ENCODE data around the gene IL1B. TPM values are rescaled to one million over a fixed set of nuclear protein-coding genes. Genes with fewer than 3 reads are reported as not detected.

The IL1B gene
- total RNA-seq, 1 donor = 2.4 TPM

- TF ChIP-seq, protein P1, sequence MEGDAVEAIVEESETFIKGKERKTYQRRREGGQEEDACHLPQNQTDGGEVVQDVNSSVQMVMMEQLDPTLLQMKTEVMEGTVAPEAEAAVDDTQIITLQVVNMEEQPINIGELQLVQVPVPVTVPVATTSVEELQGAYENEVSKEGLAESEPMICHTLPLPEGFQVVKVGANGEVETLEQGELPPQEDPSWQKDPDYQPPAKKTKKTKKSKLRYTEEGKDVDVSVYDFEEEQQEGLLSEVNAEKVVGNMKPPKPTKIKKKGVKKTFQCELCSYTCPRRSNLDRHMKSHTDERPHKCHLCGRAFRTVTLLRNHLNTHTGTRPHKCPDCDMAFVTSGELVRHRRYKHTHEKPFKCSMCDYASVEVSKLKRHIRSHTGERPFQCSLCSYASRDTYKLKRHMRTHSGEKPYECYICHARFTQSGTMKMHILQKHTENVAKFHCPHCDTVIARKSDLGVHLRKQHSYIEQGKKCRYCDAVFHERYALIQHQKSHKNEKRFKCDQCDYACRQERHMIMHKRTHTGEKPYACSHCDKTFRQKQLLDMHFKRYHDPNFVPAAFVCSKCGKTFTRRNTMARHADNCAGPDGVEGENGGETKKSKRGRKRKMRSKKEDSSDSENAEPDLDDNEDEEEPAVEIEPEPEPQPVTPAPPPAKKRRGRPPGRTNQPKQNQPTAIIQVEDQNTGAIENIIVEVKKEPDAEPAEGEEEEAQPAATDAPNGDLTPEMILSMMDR (IDR thresholded peaks at IDR 0.05; ENCODE audit: insufficient read depth, low read length) = no peak
- no peak overlapping the region for H3K4me3 ChIP-seq (ENCODE audit: low read depth, low read length)
- no peak for DNase-seq (ENCODE audit: low read depth)
Observed at GRCh38 chr2:112818094-112818902, 18.3 kb downstream of the IL1B start.

DNA sequence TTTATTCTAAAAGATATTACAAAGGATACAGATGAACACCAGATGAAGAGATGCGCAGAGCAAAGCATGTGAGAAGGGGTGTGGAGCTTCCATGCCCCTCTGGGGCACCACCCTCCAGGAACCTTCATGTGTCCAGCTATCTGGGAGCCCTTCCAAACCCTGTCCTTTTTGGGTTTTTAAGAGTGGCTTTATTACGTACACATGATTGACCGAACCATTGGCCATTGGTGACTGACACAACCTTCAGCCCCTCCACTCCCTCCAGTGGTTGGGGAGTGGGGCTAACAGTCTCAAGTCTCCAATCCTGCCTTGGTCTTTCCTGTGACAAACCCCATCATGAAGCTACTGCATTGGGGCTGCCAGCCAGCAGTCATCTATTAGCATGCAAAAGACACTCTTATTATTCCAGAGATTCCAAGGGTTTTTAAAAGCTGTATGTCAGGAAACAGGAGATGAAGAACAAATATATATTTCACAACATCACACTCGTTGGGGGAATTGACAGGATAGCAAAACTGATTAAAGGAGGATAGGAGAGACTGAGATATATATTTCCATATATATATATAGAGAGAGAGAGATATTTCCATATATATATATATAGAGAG is 19.4 kb downstream of the IL1B start:
- TF ChIP-seq, protein P1 (IDR thresholded peaks at IDR 0.05; ENCODE audit: insufficient read depth, low read length) = no peak
- no peak overlapping the region for H3K4me3 ChIP-seq (ENCODE audit: low read depth, low read length)
- no peak for DNase-seq (ENCODE audit: low read depth)

DNA sequence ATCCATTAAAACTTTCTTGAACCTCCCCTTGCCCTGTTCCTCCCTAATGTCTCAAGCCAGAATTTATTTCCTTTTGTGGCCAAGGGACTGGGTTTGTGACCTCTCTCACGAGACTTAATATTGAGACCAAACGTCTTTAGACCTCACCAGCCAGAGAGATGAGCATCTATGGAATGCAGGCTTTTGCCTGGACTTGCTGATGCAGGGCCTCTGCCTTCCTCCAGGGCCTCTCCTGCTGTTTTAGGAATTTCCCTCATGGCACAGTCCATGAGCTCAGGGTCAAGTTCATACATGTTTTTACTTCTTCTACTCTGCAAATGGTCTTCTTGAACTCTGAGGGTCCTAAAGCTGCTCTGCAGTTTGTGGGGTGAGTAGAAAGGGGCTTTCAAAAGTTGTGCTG is 22.3 kb downstream of the IL1B start:
- no peak overlapping the region for H3K4me3 ChIP-seq (ENCODE audit: low read depth, low read length)
- TF ChIP-seq, protein P1 (IDR thresholded peaks at IDR 0.05; ENCODE audit: insufficient read depth, low read length) = peak; percentile 40
- peak; percentile 52 for DNase-seq (ENCODE audit: low read depth)

- TF ChIP-seq, protein P1 (IDR thresholded peaks at IDR 0.05; ENCODE audit: insufficient read depth, low read length) = no peak
- H3K4me3 ChIP-seq (ENCODE audit: low read depth, low read length) = no peak overlapping the region
- peak; percentile 74 for DNase-seq (ENCODE audit: low read depth)
Observed at GRCh38 chr2:112813280-112813966, 23.2 kb downstream of the IL1B start.

DNA sequence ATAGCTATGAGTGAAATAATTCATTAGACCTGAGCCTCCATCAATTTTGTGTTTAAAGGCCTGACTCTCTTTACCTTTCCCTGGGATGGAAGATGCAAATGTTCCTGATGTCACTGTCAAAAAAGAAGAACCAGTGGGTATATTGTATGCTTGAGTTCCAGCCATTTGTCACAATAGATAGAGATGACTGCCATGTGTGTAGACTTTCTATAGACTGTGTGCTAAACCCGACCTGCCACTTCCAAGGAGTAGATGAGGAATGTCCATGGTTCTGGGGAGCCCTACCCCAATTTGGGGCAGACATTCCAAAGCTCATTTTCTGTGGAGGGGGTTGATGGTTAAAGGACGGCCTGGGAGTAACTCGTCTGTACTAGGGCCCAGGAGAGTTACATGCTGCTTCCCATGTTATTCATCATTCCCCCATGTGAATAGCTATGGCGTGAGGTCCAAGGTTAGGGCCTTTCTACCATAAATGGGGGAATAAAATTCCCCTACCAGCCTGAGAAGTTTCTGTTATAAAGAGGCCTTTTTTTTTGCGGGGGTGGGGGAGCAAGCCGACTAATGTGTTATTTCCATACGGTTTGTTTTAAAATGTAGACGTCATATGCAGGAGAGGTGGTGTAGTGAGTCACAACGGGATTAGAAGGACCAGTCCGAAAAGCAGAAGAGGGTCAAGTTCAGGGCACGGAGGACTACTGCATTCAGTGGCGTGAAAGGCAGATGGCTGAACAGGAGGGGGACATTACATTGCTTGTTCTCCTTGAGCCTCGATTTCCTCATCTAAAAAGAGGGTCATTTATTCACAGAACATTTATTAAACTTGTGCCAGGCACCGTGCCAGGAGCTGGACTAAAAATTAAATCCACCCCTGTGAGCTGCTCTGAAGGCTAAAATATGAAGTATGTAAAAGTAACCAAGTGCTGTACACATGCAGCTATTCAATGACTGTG is 24.0 kb downstream of the IL1B start:
- DNase-seq (ENCODE audit: low read depth) = peak; percentile 62
- no peak overlapping the region for H3K4me3 ChIP-seq (ENCODE audit: low read depth, low read length)

More for the DNA sequence above, 24.0 kb downstream of the IL1B start:
- TF ChIP-seq, protein P1 (IDR thresholded peaks at IDR 0.05; ENCODE audit: insufficient read depth, low read length) = no peak

All from fibroblast of the aortic adventitia (primary cell).